Esophagus muscularis mucosa (tissue), 4 donors: ENCODE results near the gene CNNM2. TPM values are rescaled to one million over a fixed set of nuclear protein-coding genes. Genes with fewer than 3 reads are reported as not detected.

Experiments used
- DNase-seq: peaks from one replicate; pipeline ENCODE4 v3.0.0-alpha.2; 2017; ENCODE audit errors: extremely low spot score
- H3K27ac ChIP-seq, 4 donors: fragments of 200-600 bp; sonication (generic); replicated peaks in 1 of 4; 1 replicate in 3 of 4; 2 replicates in 1 of 4; pipeline ENCODE4 v1.5.1; 2016 to 2019; ENCODE audit warnings: mild to moderate bottlenecking in 1 of 4
- H3K27me3 ChIP-seq, 4 donors: fragments of 200-600 bp; sonication (generic); one replicate each; pipeline versions ENCODE4 v1.5.1 to v1.6.0; 2016 to 2019
- H3K36me3 ChIP-seq, 4 donors: fragments of 200-600 bp; sonication (generic); one replicate each; pipeline ENCODE4 v1.5.1; 2016 to 2019
- H3K4me1 ChIP-seq, 4 donors: fragments of 200-600 bp; sonication (generic); one replicate each; pipeline ENCODE4 v1.5.1; 2016 to 2019
- H3K4me3 ChIP-seq, 4 donors: fragments of 200-600 bp; sonication (generic); 1 replicate in 2 of 4; 2 replicates in 2 of 4; pipeline ENCODE4 v1.5.1; 2016 to 2019; ENCODE audit warnings: mild to moderate bottlenecking in 4 of 4, moderate library complexity in 1 of 4
- H3K9me3 ChIP-seq, 4 donors: fragments of 200-600 bp; sonication (generic); 1 replicate in 3 of 4; 2 replicates in 1 of 4; pipeline ENCODE4 v1.5.1; 2016 to 2019
- EP300 ChIP-seq: sonication (generic); formaldehyde crosslinking; IDR thresholded peaks from one replicate; pipeline ENCODE4 v1.6.1; 2017; ENCODE audit warnings: antibody characterized with exemption
- POLR2A ChIP-seq: fragments of 450-650 bp; IDR thresholded peaks from one replicate; pipeline ENCODE4 v1.6.1; 2017; ENCODE audit warnings: antibody characterized with exemption, moderate library complexity, mild to moderate bottlenecking, low read depth
- POLR2AphosphoS5 ChIP-seq, 2 donors: sonication (generic); formaldehyde crosslinking; IDR thresholded peaks; one replicate each; pipeline ENCODE4 v1.6.1; 2017; ENCODE audit warnings: antibody characterized with exemption in 2 of 2
- WGBS: methylation state at CpG from one replicate; pipeline ENCODE4 v1.1.5; 2018; 5-methylcytosine and 5-hydroxymethylcytosine counted together
- intact Hi-C: fragments of 100-400 bp; cut with DNase I; formaldehyde crosslinking; loops from one replicate; pipeline ENCODE4 v1.15.1; 2023
- total RNA-seq, 4 donors: library from RNA; depleted of rRNA; stranded (reverse); fragments of >200 nt; gene quantifications; one replicate each; pipeline versions ENCODE4 v1.1.0 to v1.2.1, GENCODE V29; 2016
- TF ChIP-seq, protein P1 (sequence below), 3 experiments: fragments of 200-600 bp in 2 of 3; fragments of 450-650 bp in 1 of 3; sonication (generic) in 2 of 3; IDR thresholded peaks; one replicate each; pipeline ENCODE4 v1.5.1; 2017 to 2019; ENCODE audit warnings: antibody characterized with exemption in 3 of 3, mild to moderate bottlenecking in 2 of 3, moderate library complexity in 1 of 3

CNNM2 gene
- total RNA-seq, 4 donors from 2014 or later, result 4.0 to 9.3 (median 5.4) TPM

DNA sequence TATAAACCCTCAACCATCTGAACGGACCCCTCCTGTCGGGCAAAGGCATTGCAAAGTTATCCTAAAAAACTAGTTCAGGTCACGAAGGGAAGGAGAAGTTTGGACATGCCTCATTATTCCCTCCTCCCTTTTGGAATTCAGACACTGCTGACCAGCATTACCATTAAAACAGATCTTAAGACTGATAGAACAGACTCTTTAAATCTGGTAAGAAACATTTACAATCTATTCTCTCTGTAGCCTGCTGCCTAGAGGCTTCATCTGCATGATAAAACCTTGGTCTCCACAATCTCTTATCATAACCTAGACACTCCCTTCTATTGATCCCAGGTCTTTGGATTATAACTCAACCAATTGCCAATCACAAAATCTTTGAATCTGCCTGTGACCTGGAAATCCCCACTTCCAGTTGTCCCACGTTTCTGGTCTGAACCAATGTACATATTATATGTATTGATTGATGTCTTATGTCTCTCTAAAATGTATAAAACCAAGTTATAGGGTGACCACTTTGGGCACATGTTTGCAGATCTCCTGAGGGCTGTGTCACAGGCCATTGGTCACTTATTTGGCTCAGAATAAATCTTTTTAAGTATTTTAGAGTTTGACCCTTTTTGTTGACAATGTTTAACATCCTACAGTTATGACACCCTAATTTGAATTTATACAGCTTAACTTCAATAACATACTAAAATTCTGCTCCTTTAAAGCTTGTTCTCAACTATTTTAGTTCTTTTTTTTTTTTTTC is 23.5 kb upstream of the CNNM2 start:
- Histone ChIP-seq H3K27ac (no peak overlapping the region), H3K4me1 (no peaks in the 10 kb centered on the region), H3K9me3 (no peaks in the 10 kb centered on the region), H3K4me3 (no peak overlapping the region), H3K27me3 (no peaks in the 10 kb centered on the region), H3K36me3 (peaks cover 4 to 80% (median 32%) of the 10 kb centered on the region in 4 donors)
- intact Hi-C loops, result no loop called here
- no peak for DNase-seq
- TF ChIP-seq EP300, result no peak
- no peak for TF ChIP-seq POLR2A
- TF ChIP-seq, protein P1, sequence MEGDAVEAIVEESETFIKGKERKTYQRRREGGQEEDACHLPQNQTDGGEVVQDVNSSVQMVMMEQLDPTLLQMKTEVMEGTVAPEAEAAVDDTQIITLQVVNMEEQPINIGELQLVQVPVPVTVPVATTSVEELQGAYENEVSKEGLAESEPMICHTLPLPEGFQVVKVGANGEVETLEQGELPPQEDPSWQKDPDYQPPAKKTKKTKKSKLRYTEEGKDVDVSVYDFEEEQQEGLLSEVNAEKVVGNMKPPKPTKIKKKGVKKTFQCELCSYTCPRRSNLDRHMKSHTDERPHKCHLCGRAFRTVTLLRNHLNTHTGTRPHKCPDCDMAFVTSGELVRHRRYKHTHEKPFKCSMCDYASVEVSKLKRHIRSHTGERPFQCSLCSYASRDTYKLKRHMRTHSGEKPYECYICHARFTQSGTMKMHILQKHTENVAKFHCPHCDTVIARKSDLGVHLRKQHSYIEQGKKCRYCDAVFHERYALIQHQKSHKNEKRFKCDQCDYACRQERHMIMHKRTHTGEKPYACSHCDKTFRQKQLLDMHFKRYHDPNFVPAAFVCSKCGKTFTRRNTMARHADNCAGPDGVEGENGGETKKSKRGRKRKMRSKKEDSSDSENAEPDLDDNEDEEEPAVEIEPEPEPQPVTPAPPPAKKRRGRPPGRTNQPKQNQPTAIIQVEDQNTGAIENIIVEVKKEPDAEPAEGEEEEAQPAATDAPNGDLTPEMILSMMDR (IDR thresholded peaks at IDR 0.05), result no peak
- no peak for TF ChIP-seq POLR2AphosphoS5 (IDR thresholded peaks at IDR 0.05)
- WGBS, result 86% methylated on average over 4 of the region's 4 CpGs

DNA sequence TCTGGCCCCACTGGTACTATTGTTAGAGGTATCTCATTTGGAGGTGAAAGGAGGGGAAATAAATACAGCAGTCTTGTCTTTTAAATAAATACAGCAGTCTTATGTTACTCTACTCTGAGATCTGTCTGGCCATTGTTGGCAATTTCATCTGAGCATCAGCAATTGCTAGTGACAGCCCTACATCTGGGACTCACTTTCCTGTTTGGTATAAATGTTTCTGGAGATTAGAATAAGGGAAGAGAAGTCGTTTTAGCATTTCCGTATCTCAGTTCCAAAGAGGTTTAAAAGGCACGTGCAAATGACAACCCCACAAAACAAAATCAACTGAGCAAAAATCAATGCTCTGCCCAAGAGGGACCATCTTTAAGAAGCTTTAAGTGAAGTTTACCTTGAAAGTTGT is 18.1 kb upstream of the CNNM2 start:
- TF ChIP-seq, protein P1 (IDR thresholded peaks at IDR 0.05), result no peak
- intact Hi-C loops, result loop anchor here (1.0 to 2.0 kb wide), 2 partner anchors 65 to 171 kb away; no protein-coding TSS in a partner anchor
- Histone ChIP-seq H3K9me3 (no peaks in the 10 kb centered on the region), H3K4me3 (no peak overlapping the region), H3K36me3 (peaks cover 0 to 38% (median 11%) of the 10 kb centered on the region in 4 donors), H3K4me1 (no peaks in the 10 kb centered on the region), H3K27ac (no peak overlapping the region), H3K27me3 (no peaks in the 10 kb centered on the region)
- peak; percentile 29 for DNase-seq
- 77% methylated on average over 3 of the region's 3 CpGs for WGBS

DNA sequence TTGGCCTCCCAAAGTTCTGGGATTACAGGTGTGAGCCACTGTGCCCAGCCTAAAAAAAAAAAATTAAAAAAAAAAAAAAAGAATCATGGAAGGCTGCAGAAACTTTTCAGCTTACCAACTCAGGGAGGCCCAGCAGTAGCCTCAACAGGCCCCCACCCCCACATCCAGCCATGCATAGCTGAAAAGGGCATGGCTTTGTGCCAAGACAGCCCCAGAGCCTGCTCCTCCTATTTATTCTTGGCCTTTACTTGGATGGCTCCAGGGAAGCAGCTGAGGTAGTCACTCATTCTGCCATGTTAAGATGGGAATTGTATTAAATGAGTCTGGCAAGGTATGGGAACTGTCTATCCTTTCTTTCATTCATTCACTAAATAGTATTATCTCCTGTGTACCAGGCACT is 13.7 kb upstream of the CNNM2 start:
- no peak overlapping the region for H3K27ac ChIP-seq
- H3K4me3 ChIP-seq, result no peak overlapping the region
- intact Hi-C loops, result no loop called here
- DNase-seq, result no peak
- H3K4me1 ChIP-seq, result no peaks in the 10 kb centered on the region
- TF ChIP-seq, protein P1 (IDR thresholded peaks at IDR 0.05), result no peak
- TF ChIP-seq POLR2A, result no peak
- no peak for TF ChIP-seq POLR2AphosphoS5 (IDR thresholded peaks at IDR 0.05)
- no peak for TF ChIP-seq EP300
- no peaks in the 10 kb centered on the region for H3K9me3 ChIP-seq
- H3K36me3 ChIP-seq, result peaks cover 0 to 11% (median 4%) of the 10 kb centered on the region in 4 donors
- no peaks in the 10 kb centered on the region for H3K27me3 ChIP-seq

DNA sequence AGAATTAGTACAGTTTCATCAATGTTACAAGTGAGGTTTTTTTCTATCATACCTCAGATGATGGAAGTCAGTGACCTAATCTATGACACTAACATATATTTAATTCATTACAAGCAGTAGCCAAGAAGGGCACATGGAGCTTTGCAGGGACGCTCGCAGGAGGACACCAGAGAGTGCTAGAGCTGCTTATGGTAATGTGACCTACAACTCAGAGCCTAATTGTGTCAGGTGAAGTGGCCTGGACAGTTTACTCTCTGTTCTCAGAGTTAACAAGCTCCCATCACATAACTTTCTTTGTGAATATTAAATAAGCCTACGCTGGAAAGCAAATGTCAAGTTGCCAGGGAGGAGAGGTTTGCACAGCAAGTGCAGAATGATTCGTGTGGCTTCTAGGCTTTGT is 11.6 kb upstream of the CNNM2 start:
- WGBS, result 82% methylated on average over 4 of the region's 4 CpGs
- intact Hi-C loops, result no loop called here
- DNase-seq, result no peak
- Histone ChIP-seq H3K27ac (no peak overlapping the region), H3K4me3 (no peak overlapping the region), H3K27me3 (no peaks in the 10 kb centered on the region), H3K4me1 (no peaks in the 10 kb centered on the region), H3K36me3 (peaks cover 0 to 6% (median 0%) of the 10 kb centered on the region in 4 donors), H3K9me3 (no peaks in the 10 kb centered on the region)
- no peak for TF ChIP-seq EP300

DNA sequence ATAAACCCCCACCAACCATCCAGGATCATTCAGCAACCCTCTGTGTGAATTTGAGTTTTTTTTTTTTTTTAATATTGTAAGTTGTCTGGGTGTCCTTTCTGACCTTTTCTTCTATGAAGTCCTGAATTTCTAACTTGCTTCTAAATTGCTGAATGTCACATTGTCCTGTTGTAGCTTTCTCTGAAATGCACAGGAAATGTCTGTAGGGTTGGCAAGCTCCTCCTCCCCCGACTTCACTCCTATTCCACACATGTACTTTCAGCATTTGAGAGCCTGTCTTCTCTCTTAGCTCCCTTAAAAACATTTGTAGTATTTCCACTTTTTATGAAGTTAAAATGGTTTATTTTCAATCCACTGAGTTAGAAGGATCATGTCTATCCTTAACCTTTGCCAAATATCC is 3.3 kb upstream of the CNNM2 start:
- Histone ChIP-seq H3K4me3 (no peak overlapping the region), H3K9me3 (no peaks in the 10 kb centered on the region), H3K27me3 (no peaks in the 10 kb centered on the region), H3K27ac (no peak overlapping the region), H3K36me3 (no peaks in the 10 kb centered on the region), H3K4me1 (peaks cover 8 to 24% (median 19%) of the 10 kb centered on the region in 4 donors)
- intact Hi-C loops, result loop anchor here (5.0 kb wide), 2 partner anchors 138 to 278 kb away; partner anchors contain the start of gene NT5C2
- 61% methylated on average over 1 of the region's 1 CpG for whole genome bisulfite sequencing
- DNase-seq, result no peak
- TF ChIP-seq POLR2AphosphoS5 (IDR thresholded peaks at IDR 0.05) (no peak), EP300 (no peak), POLR2A (no peak)
- TF ChIP-seq, protein P1 (IDR thresholded peaks at IDR 0.05), result no peak
